K562 (cell line): ENCODE results near the gene RPUSD1. TPM values are rescaled to one million over a fixed set of nuclear protein-coding genes. Genes with fewer than 3 reads are reported as not detected.
A peak's percentile ranks its signal among the peaks of the same experiment; 100 is the strongest.

Source experiments
- ATAC-seq: fragments of 200-7000 bp; cut with Tn5 transposase; 3 replicates; pipeline ENCODE4 v1.9.1; 2020; ENCODE audit warnings: moderate library complexity
- BruUV-seq: library from RNA; stranded (reverse); fragments of 400-500 nt; replicated peaks from 2 replicates; lab custom pipeline; 2021; lab: Mats Ljungman, UMichigan
- CTCF ChIA-PET: fragments of 300-600 bp; formaldehyde crosslinking; extraction: SDS; loops from one replicate; lab custom pipeline; 2021; ENCODE audit warnings: low intra/inter-chr PET ratio; lab: Yijun Ruan, JAX
- POLR2A ChIA-PET: fragments of 300-600, 350-650 bp; sonication (Branson Sonifier 250); formaldehyde crosslinking; extraction: SDS; loops from one replicate; lab custom pipeline; 2021; ENCODE audit warnings: antibody characterized with exemption, inconsistent platforms; lab: Yijun Ruan, JAX
- DNase-seq, 4 experiments: peaks; one replicate each; pipeline versions ENCODE4 v3.0.0 to v3.0.0-alpha.2; 2011 to 2018; ENCODE audit warnings: low spot score in 3 of 4, mixed read lengths in 3 of 4; ENCODE audit errors: extremely low read depth in 1 of 4
- FAIRE-seq: peaks from 2 replicates; lab custom pipeline; 2011; peaks lifted over from hg19 to GRCh38; lab: Jason Lieb, UNC
- H2AFZ ChIP-seq: 2 replicates; pipeline ENCODE4 v1.6.0; 2011; ENCODE audit warnings: low read depth, low read length, control low read depth, inconsistent platforms
- H3K27ac ChIP-seq: fragments of 200-600 bp; 3 replicates; pipeline ENCODE4 v1.8.0; 2011; ENCODE audit warnings: low read depth, mild to moderate bottlenecking, control low read depth, inconsistent platforms, low read length, moderate library complexity, mixed read lengths; ENCODE audit errors: extremely low read depth
- H3K27me3 ChIP-seq, 2 experiments: fragments of 300-600 bp in 1 of 2; 2 replicates in 1 of 2; 3 replicates in 1 of 2; pipeline versions ENCODE4 v1.6.0 to v1.8.0; 2011; ENCODE audit warnings: inconsistent platforms in 2 of 2, low read length in 2 of 2, mild to moderate bottlenecking in 1 of 2, mixed read lengths in 1 of 2, moderate library complexity in 1 of 2; ENCODE audit not compliant: control insufficient read depth in 2 of 2, insufficient read depth in 2 of 2
- H3K36me3 ChIP-seq: fragments of 300-600 bp; 3 replicates; pipeline ENCODE4 v1.8.0; 2011; ENCODE audit warnings: mild to moderate bottlenecking, low read length, inconsistent platforms; ENCODE audit not compliant: control insufficient read depth, insufficient read depth
- H3K4me1 ChIP-seq, 2 experiments: fragments of 200-600 bp in 1 of 2; replicated peaks in 1 of 2; 2 replicates in 1 of 2; 3 replicates in 1 of 2; pipeline versions ENCODE4 v1.5.1 to v1.8.0; 2011; ENCODE audit warnings: inconsistent platforms in 2 of 2, low read length in 2 of 2, mild to moderate bottlenecking in 1 of 2, mixed read lengths in 1 of 2, moderate library complexity in 1 of 2; ENCODE audit not compliant: control insufficient read depth in 2 of 2, insufficient read depth in 2 of 2
- H3K4me2 ChIP-seq: 2 replicates; pipeline ENCODE4 v1.6.1; 2011; ENCODE audit warnings: low read length, control low read depth, inconsistent platforms, mixed read lengths; ENCODE audit not compliant: insufficient read depth
- H3K4me3 ChIP-seq: fragments of 200-600 bp; sonication (generic), shearing (Covaris generic); 2 replicates; pipeline ENCODE4 v1.5.1; 2016; ENCODE audit warnings: control low read depth, inconsistent platforms
- H3K79me2 ChIP-seq: fragments of 200-600 bp; 3 replicates; pipeline ENCODE4 v1.8.0; 2011; ENCODE audit warnings: low read length, inconsistent platforms; ENCODE audit not compliant: control insufficient read depth, insufficient read depth
- H3K9ac ChIP-seq, 2 experiments: 2 replicates each; pipeline versions ENCODE4 v1.6.0 to v1.6.1; 2011; ENCODE audit warnings: low read depth in 2 of 2, low read length in 2 of 2, control low read depth in 1 of 2, inconsistent platforms in 1 of 2, mild to moderate bottlenecking in 1 of 2, mixed read lengths in 1 of 2; ENCODE audit not compliant: insufficient read depth in 1 of 2
- H3K9me1 ChIP-seq: one replicate; pipeline ENCODE4 v1.6.0; 2011; ENCODE audit warnings: inconsistent platforms, mild to moderate bottlenecking, low read length, moderate library complexity; ENCODE audit not compliant: control insufficient read depth, insufficient read depth
- H3K9me3 ChIP-seq: replicated peaks from 2 replicates; pipeline ENCODE4 v1.5.1; 2011; ENCODE audit warnings: low read depth, low read length, inconsistent platforms; ENCODE audit not compliant: control insufficient read depth, insufficient read depth
- H4K20me1 ChIP-seq: replicated peaks from 2 replicates; pipeline ENCODE4 v1.6.1; 2011; ENCODE audit warnings: low read length, inconsistent platforms, mixed read lengths; ENCODE audit not compliant: control insufficient read depth, insufficient read depth
- CBX2 ChIP-seq: fragments of 200-600 bp; sonication (generic); IDR thresholded peaks from one replicate; pipeline ENCODE4 v1.6.1; 2012; ENCODE audit warnings: mild to moderate bottlenecking, low read length, inconsistent platforms; ENCODE audit not compliant: insufficient read depth, poor library complexity, severe bottlenecking
- GTF2E2 ChIP-seq: fragments of 200-800 bp; sonication (Bioruptor generic); IDR thresholded peaks from 2 replicates; pipeline ENCODE4 v1.6.1; 2016; ENCODE audit warnings: missing genetic modification characterization, missing compliant biosample characterization
- GTF2F1 ChIP-seq: IDR thresholded peaks from 2 replicates; pipeline ENCODE4 v1.6.1; 2011; ENCODE audit warnings: low read depth, low read length, improper control_type of control experiment
- NR2C2 ChIP-seq, 2 experiments: fragments of 200-800 bp in 1 of 2; sonication (Bioruptor generic) in 1 of 2; sonication (generic) in 1 of 2; formaldehyde crosslinking in 1 of 2; IDR thresholded peaks; 2 replicates each; pipeline versions ENCODE4 v1.6.1 to v1.8.0; 2016 to 2022; ENCODE audit warnings: mild to moderate bottlenecking in 1 of 2, missing compliant biosample characterization in 1 of 2, missing genetic modification characterization in 1 of 2, missing genetic modification reagents in 1 of 2
- PTBP1 ChIP-seq: fragments of 200-400 bp; formaldehyde crosslinking; IDR thresholded peaks from 2 replicates; pipeline ENCODE4 v1.6.1; 2017; ENCODE audit warnings: low read depth, low read length
- SRSF1 ChIP-seq: fragments of 200-400 bp; formaldehyde crosslinking; IDR thresholded peaks from 2 replicates; pipeline ENCODE4 v1.6.1; 2017; ENCODE audit warnings: mild to moderate bottlenecking, low read depth, low read length, moderate library complexity
- ZNF134 ChIP-seq: fragments of 250-450 bp; sonication (Bioruptor Pico); conservative IDR thresholded peaks from 2 replicates; pipeline ENCODE4 v1.4.0; 2020
- ZNF668 ChIP-seq: fragments of 250-450 bp; sonication (Bioruptor Pico); IDR thresholded peaks from 2 replicates; pipeline ENCODE4 v1.8.0; 2022; ENCODE audit warnings: mild to moderate bottlenecking, inconsistent platforms
- WGBS: fragments of 100-300 bp; shearing (Covaris generic); methylation state at CpG from one replicate; pipeline ENCODE4 v1.1.6; 2016; ENCODE audit warnings: low coverage, mixed read lengths; ENCODE audit not compliant: insufficient coverage; ENCODE audit errors: missing lambda C conversion rate; 5-methylcytosine and 5-hydroxymethylcytosine counted together
- in situ Hi-C: fragments of 300-500 bp; cut with MboI; formaldehyde crosslinking; loops from 4 replicates; pipeline ENCODE4 v1.15.0; 2018; ENCODE audit warnings: inconsistent platforms, mixed read lengths
- intact Hi-C: fragments of 100-400 bp; cut with micrococcal nuclease; formaldehyde crosslinking; loops from 2 replicates; pipeline ENCODE4 v1.14.2; 2022
- polyA plus RNA-seq, 8 experiments: library from polyadenylated mRNA; depleted of rRNA in 4 of 8; stranded (reverse) in 5 of 8; unstranded in 3 of 8; fragments of >200 nt; fragmentation: Nextera tagmentation in 2 of 8; fragmentation: Illumina TruSeq in 1 of 8; extraction: Ambion mirVana in 2 of 8; extraction: Trizol in 1 of 8; gene quantifications; 2 replicates each; pipeline versions ENCODE4 v1.2.1 to v1.2.3, GENCODE V29; 2011 to 2014; ENCODE audit warnings: inconsistent platforms in 1 of 8, missing spikeins in 1 of 8
- total RNA-seq, 7 experiments: library from RNA; depleted of rRNA in 6 of 7; stranded (reverse); fragments of >200 nt in 6 of 7; fragmentation: Illumina TruSeq in 2 of 7; extraction: Trizol in 2 of 7; gene quantifications; 2 replicates each; pipeline versions ENCODE4 v1.2.1 to v1.2.3, GENCODE V29; 2011 to 2021; ENCODE audit warnings: low replicate concordance in 1 of 7
- TF ChIP-seq, protein P1 (sequence below): sonication (generic); formaldehyde crosslinking; IDR thresholded peaks from 2 replicates; pipeline ENCODE4 v1.8.1; 2022; ENCODE audit warnings: missing genetic modification reagents
- TF ChIP-seq, protein P2 (sequence below): fragments of 250-450 bp; sonication (Bioruptor Pico); IDR thresholded peaks from 2 replicates; pipeline ENCODE4 v1.4.0; 2020; ENCODE audit warnings: mild to moderate bottlenecking, moderate library complexity
- TF ChIP-seq, protein P3 (sequence below): fragments of 450-650 bp; IDR thresholded peaks from 2 replicates; pipeline ENCODE4 v1.6.1; 2016

RPUSD1 gene
- total and polyA plus RNA-seq, 9 of the 15 experiments (the other 6 are each of a cell fraction or from before 2014, with no cell fraction given) = 0.45 to 56.6 (median 12.0) TPM

DNA sequence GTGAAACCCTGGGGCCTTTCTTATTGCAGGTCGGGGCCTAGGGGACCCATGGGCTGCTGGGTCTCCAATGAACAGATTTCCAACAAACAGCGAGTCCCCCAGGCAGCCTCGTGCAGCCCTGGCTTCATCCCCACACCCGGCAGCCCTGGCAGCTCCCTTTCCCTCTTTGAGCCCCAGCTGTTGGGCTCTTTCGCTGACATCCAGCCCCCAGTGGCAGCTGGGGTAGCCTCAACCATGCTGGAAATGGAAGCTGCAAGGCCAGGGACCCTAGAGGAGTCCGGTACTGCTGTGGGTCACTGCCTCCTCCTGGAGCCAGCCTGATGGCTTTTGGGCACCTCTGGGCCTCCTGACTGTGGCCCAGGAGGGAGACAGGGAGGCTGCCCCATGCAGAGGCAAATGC lies 5.9 kb downstream of the RPUSD1 start:
- CTCF ChIA-PET = no interaction called here
- WGBS = 10% methylated on average over 6 of the region's 6 CpGs
- FAIRE-seq = no peak

More for the DNA sequence above, 5.9 kb downstream of the RPUSD1 start:
- Histone ChIP-seq H3K36me3 (peaks cover 27% of the 10 kb centered on the region; the same call in 2 of the 3 replicates), H3K4me1 (peaks cover 7 to 87% of the 10 kb centered on the region in 2 experiments; a peak in 4 of 5 replicates), H3K79me2 (peaks cover 3% of the 10 kb centered on the region), H3K9me1 (no peaks in the 10 kb centered on the region), H3K27ac (no peak overlapping the region), H3K4me3 (no peak overlapping the region), H3K9ac (peak overlapping the region in 1 of 2 experiments; percentile 4; a peak in 1 of 4 replicates), H3K4me2 (no peak overlapping the region), H2AFZ (no peak overlapping the region), H3K27me3 (peaks cover 0 to 11% of the 10 kb centered on the region in 2 experiments; a peak in 2 of 5 replicates), H3K9me3 (no peaks in the 10 kb centered on the region)
- ATAC-seq (no peak), DNase-seq (no peak)
- POLR2A ChIA-PET = interaction anchor here (1.0 to 2.9 kb wide), 2 partner anchors 10 to 14 kb away, joined by 4 to 11 read pairs; no protein-coding TSS in a partner anchor
- no TSS peak for BruUV-seq
- intact Hi-C loops = no loop called here
- TF ChIP-seq PTBP1 (no peak), NR2C2 (CRISPR knock-in tag; IDR thresholded peaks at IDR 0.05) (no peak), NR2C2 (tag; IDR thresholded peaks at IDR 0.05) (no peak), SRSF1 (no peak), ZNF134 (CRISPR knock-in tag) (no peak), GTF2E2 (tag) (no peak), CBX2 (no peak), ZNF668 (no peak), GTF2F1 (no peak)
- TF ChIP-seq, protein P1, sequence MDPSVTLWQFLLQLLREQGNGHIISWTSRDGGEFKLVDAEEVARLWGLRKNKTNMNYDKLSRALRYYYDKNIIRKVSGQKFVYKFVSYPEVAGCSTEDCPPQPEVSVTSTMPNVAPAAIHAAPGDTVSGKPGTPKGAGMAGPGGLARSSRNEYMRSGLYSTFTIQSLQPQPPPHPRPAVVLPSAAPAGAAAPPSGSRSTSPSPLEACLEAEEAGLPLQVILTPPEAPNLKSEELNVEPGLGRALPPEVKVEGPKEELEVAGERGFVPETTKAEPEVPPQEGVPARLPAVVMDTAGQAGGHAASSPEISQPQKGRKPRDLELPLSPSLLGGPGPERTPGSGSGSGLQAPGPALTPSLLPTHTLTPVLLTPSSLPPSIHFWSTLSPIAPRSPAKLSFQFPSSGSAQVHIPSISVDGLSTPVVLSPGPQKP (CRISPR knock-in tag) = no peak
- TF ChIP-seq, protein P2, sequence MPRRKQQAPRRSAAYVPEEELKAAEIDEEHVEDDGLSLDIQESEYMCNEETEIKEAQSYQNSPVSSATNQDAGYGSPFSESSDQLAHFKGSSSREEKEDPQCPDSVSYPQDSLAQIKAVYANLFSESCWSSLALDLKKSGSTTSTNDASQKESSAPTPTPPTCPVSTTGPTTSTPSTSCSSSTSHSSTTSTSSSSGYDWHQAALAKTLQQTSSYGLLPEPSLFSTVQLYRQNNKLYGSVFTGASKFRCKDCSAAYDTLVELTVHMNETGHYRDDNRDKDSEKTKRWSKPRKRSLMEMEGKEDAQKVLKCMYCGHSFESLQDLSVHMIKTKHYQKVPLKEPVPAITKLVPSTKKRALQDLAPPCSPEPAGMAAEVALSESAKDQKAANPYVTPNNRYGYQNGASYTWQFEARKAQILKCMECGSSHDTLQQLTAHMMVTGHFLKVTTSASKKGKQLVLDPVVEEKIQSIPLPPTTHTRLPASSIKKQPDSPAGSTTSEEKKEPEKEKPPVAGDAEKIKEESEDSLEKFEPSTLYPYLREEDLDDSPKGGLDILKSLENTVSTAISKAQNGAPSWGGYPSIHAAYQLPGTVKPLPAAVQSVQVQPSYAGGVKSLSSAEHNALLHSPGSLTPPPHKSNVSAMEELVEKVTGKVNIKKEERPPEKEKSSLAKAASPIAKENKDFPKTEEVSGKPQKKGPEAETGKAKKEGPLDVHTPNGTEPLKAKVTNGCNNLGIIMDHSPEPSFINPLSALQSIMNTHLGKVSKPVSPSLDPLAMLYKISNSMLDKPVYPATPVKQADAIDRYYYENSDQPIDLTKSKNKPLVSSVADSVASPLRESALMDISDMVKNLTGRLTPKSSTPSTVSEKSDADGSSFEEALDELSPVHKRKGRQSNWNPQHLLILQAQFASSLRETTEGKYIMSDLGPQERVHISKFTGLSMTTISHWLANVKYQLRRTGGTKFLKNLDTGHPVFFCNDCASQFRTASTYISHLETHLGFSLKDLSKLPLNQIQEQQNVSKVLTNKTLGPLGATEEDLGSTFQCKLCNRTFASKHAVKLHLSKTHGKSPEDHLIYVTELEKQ = no peak
- TF ChIP-seq, protein P3, sequence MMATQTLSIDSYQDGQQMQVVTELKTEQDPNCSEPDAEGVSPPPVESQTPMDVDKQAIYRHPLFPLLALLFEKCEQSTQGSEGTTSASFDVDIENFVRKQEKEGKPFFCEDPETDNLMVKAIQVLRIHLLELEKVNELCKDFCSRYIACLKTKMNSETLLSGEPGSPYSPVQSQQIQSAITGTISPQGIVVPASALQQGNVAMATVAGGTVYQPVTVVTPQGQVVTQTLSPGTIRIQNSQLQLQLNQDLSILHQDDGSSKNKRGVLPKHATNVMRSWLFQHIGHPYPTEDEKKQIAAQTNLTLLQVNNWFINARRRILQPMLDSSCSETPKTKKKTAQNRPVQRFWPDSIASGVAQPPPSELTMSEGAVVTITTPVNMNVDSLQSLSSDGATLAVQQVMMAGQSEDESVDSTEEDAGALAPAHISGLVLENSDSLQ = no peak
- TF ChIP-seq, all 486 proteins: peak for 0
- in situ Hi-C loops = no loop called here
- H4K20me1 ChIP-seq = peaks cover 10% of the 10 kb centered on the region
